ENCODE data around the gene LTK.
"Not testable (repeated sequence)": the region's sequence is repeated elsewhere in the genome, so short reads cannot be mapped to it uniquely, and the experiment has no call there.

LTK gene

DNA sequence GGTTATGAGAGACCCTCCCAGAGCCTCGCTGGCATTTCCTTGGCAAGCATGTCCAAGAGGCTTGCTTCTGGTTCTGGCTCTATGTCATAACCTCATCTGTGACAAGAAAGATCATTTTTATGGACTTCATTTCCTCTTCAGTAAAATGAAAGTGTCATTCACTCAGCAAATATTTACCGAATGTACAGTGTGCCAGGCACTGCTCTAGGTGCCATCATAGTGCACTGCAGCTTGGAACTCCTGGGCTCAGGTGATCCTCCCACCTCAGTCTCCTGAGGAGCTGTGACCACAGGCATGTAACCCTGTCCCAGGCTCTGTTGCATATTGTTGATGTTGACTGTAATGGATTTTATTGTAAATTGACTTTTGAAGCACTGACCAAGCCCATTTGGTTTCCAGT, 38.7 kb downstream of the LTK start:
- no peak for DNase-seq (ENCODE audit: low read depth in 2 of 2)

DNA sequence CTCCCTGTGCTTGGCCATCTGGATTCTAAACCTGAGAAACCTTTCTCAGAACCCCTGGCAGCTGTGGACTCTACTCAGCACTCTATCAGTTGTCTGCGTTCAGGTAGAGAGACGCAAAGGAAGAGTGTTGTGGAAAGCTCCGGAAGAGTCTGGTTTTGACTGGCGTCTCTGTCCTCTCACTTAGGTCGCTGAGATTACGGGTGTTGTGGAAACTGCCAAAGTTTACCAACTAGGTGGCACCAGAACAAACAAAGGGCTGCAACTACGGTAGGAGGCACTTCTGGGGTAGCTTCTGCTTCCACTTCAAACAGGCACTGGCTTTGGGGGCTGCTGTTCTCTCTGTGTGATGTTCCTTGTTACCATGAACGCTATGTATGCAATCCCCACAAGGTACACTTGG, 39.2 kb downstream of the LTK start:
- no peak for DNase-seq (ENCODE audit: low read depth in 2 of 2)

DNA sequence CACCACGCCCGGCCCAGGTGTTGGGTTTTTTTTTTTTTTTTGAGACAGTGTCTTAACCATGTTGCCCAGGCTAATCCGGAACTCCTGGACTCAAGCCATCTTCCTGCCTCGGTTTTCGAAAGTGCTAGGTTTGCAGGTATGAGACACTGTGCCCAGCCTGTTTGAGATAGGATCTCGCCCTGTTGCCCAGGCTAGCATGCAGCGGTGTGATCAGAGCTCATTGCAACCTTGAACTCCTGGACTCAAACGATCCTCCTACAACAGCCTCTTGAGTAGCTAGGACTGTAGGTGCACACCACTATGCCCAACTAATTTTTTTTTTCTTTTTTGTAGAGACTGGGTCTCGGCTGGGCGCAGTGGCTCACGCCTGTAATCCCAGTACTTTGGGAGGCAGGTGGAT, 40.2 kb downstream of the LTK start:
- DNase-seq (ENCODE audit: low read depth in 2 of 2), result no peak

DNA sequence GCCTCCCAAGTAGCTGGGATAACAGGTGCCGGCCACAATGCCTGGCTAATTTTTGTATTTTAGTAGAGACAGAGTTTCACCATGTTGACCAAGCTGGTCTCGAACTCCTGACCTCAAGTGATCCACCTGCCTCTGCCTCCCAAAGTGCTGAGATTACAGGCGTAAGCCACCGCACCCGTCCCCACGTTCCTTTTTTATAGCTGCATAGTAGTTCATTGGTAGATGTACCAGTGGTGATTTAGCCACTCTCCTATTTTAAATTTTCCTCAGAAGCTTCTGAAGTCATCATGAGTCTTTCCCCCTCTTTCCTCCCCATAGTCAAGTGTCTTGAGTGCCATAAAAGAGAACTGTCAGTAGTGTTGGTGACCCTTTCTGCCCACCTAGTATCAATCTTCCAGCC, 44.0 kb downstream of the LTK start:
- DNase-seq (ENCODE audit: low read depth in 2 of 2), result not testable (repeated sequence)

DNA sequence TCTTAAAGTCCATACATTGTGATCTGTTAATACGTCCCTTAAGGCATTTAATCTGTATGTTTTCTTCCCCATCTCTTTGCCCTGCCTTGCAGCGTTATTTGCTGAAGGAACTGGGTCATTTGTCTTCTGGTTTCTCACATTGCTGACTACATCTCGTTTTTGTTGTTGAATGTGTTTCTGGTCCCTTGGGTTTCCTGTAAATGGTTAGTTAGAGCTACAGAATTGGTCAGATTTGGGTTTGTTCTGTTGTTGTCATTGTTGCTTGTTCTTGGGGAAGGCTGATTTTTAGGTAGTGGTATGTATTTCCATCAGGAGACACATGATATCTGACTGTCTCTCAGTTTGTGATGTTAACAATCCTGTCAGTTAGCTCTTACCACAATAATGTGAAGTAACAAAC, 46.9 kb downstream of the LTK start:
- DNase-seq (ENCODE audit: low read depth in 2 of 2), result no peak

DNA sequence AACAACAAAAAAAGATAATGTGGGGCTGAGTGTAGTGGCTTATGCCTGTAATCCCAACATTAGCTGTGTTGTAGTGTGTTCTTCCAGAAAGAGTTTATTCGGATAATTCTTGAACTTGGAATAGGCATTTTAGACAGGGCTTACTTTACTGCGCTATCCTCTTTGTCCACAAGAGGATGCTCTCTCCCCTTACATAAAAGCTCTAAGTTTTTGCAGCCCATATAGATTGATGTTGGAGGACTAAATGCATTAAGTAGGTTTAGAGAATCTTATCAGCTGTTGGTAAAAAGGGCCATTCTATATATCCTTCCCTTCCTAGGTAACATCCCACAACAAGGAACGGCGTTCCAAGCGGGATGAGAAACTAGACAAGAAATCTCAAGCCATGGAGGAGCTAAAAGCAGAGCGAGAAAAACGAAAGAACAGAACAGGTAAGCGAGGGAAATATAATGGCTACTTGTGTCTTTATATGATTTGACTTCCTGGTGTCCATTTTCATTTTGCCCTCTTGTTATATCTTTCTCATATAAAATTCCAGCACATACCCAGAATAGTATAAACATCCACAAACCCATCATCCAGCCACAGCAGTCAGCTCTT, 47.7 kb downstream of the LTK start:
- DNase-seq (ENCODE audit: low read depth in 2 of 2), result peak in 1 of 2 donors; percentile 19

DNA sequence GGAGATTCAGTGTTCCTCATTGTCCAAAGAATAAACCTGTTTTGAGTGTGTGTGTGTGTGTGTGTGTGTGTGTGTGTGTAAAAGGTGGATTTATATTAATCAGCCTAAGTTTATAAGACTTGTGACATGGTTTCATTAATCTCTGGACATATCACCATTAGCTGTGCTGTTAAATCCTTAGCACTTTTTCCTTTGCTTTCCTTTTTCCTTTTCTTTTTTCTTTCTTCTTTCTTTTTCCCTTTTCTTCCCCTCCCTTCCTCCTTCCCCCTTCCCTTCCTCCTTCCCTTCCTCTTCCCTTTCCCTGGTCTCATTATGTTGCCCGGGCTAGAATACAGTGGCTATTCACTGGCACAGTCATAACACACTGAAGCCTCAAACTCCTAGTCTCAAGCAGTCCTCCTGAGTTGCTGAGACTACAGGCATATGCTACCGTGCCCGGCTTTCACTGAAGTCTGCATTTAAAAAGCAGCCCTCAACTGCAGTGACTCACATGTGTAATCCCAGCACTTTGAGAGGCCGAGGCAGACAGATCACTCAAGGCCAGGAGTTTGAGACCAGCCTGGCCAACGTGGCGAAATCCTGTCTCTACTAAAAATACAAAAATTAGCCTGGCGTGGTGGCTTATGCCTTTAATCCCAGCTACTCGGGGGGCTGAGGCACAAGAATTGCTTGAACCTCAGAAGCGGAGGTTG, 48.6 kb downstream of the LTK start:
- no peak for DNase-seq (ENCODE audit: low read depth in 2 of 2)

DNA sequence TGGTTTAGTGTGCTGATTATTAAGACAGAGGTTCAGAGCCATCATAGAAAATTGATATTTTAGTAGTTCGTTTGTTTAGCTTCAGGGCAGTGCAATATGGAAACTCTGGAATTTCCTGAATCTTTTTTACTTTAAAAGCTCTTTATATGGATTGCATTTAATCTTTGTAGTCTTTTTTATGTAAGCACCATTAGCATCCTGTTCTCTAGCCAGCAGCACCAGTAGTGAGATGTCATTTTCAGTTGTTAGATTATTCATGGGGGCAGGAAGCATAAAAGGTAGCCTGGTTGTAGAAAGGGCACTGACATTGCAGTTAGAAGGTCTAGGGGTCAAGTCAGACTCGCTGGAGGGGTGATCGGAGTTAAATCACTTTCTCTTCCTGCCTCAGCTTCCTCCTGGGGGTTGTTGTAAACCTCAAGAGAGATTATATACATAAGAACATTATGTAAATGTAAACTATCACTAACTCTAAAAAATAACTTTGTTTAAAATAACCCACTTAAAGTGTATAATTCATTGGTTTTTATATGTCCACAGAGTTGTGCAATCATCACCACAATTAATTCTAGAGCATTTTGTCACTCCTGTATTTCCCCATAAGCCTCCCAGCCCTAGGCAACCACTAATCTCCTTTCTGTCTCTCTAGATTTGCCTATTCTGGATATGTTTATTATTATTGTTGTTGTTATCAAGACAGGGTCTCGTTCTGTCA, 51.4 kb downstream of the LTK start:
- DNase-seq (ENCODE audit: low read depth in 2 of 2), result no peak

All from stimulated activated CD4-positive, alpha-beta T cell treated with anti-CD3 and anti-CD28 coated beads, Interleukin-1b, Interleukin-23, amount 100 ng/mL, for 4 hours (primary cell).